GM12873 (cell line): ENCODE data around the gene TPPP3.

Experiments
- CTCF ChIP-seq: IDR thresholded peaks from 2 replicates; pipeline ENCODE4 v1.5.1; 2012; ENCODE audit warnings: low read depth, mild to moderate bottlenecking, moderate library complexity, low read length, control low read depth; ENCODE audit not compliant: insufficient read depth; ENCODE audit errors: missing control alignments

TPPP3 gene

GRCh38 chr16:67429799-67430503 lies 36.7 kb upstream of the TPPP3 start:
- no peak for TF ChIP-seq CTCF

GRCh38 chr16:67429053-67429798 lies 35.9 kb upstream of the TPPP3 start:
- no peak for TF ChIP-seq CTCF

DNA sequence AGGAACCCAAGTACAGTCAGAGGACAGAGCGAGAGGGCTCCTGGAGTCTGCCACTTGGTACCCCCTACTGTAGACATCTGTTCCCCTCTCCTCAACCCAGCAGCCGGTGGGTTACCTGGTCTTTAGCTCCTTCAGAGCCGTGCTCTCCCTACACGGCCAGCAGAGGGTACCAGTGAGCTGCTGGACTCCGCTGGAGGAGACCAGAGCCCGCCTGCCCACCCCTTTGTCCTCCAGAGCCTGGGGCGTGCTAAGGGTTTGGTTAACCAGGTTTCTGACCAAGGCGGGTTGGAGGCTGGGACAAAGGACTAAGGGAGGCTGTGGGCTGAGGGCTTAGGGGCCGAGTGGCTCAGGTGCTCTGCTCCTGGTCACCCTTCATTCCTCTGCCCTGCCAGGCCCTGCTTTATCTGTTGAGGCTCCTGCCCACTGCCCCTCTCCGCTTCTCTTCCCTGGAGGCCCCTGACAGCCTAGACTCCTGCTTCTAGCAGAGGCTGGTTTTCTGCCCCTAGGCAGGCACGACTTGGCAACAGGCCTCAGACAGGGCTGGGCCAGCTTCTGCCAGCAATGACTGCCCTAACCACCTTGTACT lies 34.9 kb upstream of the TPPP3 start:
- TF ChIP-seq CTCF = peak; percentile 96

DNA sequence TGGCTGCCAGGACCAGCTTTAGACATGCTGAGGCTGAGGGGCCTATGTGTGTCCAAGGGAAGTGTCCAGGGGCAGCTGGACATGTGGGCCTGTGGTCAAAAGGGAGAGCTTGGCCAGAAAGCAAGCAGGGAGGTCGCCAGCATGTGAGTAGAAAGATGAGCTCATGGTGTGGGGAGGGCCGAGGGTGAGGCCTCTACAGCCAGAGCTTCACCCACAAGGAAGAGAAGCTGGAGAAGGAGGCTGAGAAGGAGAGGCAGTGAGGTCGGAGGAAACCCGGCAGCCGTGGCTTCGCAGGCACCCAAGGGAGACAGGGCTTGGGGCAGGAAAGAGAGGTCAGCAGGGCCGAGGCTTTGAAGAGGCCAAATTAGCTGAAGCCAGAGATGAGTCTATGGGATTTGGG lies 33.7 kb upstream of the TPPP3 start:
- no peak for TF ChIP-seq CTCF

- no peak for TF ChIP-seq CTCF
Observed at GRCh38 chr16:67426022-67426421, 32.7 kb upstream of the TPPP3 start.

DNA sequence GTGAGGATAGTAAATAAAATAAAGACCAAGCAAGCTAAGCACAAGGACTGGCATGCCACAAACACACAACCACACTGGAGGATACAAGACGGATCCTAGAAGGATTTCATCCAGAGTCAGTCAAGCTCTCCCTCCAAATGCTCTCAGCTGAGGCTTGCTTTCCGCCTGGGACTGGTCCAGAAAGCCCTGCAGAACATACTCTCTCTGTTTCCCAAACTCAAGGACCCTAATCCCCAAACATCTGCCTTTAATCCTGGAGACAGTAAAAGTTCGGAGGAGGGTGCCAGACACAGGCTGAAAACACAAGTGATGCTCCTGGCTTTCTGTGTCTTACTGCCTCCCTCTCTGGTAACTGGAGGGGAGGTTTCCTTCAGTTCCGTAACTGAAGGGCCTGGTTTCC lies 32.3 kb upstream of the TPPP3 start:
- no peak for TF ChIP-seq CTCF

- no peak for TF ChIP-seq CTCF
Observed at GRCh38 chr16:67425061-67425460, 31.8 kb upstream of the TPPP3 start.
